ENCODE data around the gene OAF. TPM values are rescaled to one million over a fixed set of nuclear protein-coding genes. Genes with fewer than 3 reads are reported as not detected.

OAF gene
- total RNA-seq, 2 experiments from 2014 or later: 5.3 TPM

GRCh38 chr11:120197251-120197891 lies 13.5 kb upstream of the OAF start:
- DNase-seq: no peak
- Mint-ChIP-seq H3K27me3 (ENCODE audit: low read depth) (peaks cover 10% of the 10 kb centered on the region), H3K4me3 (no peak overlapping the region), H3K27ac (no peak overlapping the region), H3K36me3 (ENCODE audit: low read depth) (no peaks in the 10 kb centered on the region), H3K9me3 (ENCODE audit: insufficient read depth) (no peaks in the 10 kb centered on the region), H3K4me1 (ENCODE audit: low read depth) (no peaks in the 10 kb centered on the region)
- CTCF ChIA-PET: interaction anchor here (1.3 kb wide), 1 partner anchor 32 kb away, joined by 4 read pairs; no protein-coding TSS in a partner anchor
- POLR2A ChIA-PET: no interaction called here
- no peak for ATAC-seq

DNA sequence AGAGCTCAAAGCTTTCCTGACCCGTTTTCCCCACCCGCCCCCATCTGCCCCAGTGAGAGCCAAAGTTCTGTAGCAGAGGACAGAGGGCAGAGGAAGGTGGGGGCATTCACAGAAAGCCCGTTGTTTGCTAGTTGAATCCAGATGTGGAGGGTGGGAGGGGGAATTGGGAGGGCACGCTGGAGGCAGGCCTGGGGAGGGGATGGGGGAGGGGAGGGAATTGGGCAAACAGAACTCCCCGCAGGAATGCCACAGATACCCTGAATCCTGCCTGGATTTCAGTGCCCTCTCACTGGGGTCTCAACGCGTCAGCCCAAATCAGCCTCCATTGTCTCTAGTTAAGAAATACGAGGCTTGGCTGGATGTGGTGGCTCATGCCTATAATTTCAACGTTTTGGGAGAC lies 12.9 kb upstream of the OAF start:
- no peaks in the 10 kb centered on the region for H3K9me3 Mint-ChIP-seq (ENCODE audit: insufficient read depth)
- POLR2A ChIA-PET: no interaction called here
- H3K4me1 Mint-ChIP-seq (ENCODE audit: low read depth): no peaks in the 10 kb centered on the region
- H3K4me3 Mint-ChIP-seq: no peak overlapping the region
- DNase-seq: no peak
- no peak overlapping the region for H3K27ac Mint-ChIP-seq
- ATAC-seq: no peak
- CTCF ChIA-PET: interaction anchor here (1.3 kb wide), 1 partner anchor 32 kb away, joined by 4 read pairs; no protein-coding TSS in a partner anchor
- no peaks in the 10 kb centered on the region for H3K36me3 Mint-ChIP-seq (ENCODE audit: low read depth)
- peaks cover 10% of the 10 kb centered on the region for H3K27me3 Mint-ChIP-seq (ENCODE audit: low read depth)

GRCh38 chr11:120198403-120198786 lies 12.4 kb upstream of the OAF start:
- POLR2A ChIA-PET: no interaction called here
- ATAC-seq (no peak), DNase-seq (no peak)
- Mint-ChIP-seq H3K36me3 (ENCODE audit: low read depth) (no peaks in the 10 kb centered on the region), H3K4me3 (no peak overlapping the region), H3K27me3 (ENCODE audit: low read depth) (peaks cover 12% of the 10 kb centered on the region), H3K27ac (no peak overlapping the region), H3K4me1 (ENCODE audit: low read depth) (no peaks in the 10 kb centered on the region), H3K9me3 (ENCODE audit: insufficient read depth) (no peaks in the 10 kb centered on the region)
- CTCF ChIA-PET: no interaction called here

DNA sequence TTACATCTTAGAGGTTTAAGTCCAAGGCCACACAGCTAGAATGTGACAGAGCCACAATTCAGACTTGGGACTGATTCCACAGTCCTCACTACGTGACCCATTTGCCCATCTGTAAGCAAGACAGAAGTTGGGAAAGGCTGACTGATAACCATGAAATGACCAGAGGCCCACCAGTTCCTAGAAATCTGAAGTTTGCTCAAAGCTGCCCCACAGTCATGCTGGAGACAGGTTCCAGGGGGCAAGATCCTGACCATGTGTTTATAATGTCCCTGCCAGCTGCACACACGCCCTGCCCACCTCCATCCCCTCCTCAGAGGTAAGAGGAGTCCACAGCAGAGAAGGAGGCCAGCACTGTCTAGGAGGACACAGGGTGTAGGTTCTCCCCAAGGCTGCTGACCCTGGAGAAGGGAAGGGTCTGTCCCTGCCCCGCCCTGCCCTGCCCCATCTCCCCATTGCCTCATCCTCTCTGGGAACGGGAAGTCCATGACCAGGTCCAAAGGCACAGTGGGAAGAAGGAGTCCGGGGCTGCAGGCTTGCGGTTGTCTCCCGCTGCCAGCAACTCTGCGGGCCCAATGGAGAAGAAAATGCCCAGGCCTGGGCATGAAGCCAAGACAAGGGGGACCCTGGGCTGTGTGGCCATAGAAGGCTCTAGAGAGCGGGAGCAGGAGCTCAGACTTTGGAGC lies 11.9 kb upstream of the OAF start:
- H3K4me3 Mint-ChIP-seq: no peak overlapping the region
- POLR2A ChIA-PET: no interaction called here

GRCh38 chr11:120199613-120200012 lies 11.2 kb upstream of the OAF start:
- H3K27me3 Mint-ChIP-seq (ENCODE audit: low read depth): peaks cover 15% of the 10 kb centered on the region
- ChIA-PET CTCF (no interaction called here), POLR2A (no interaction called here)
- no peak overlapping the region for H3K27ac Mint-ChIP-seq
- ATAC-seq (no peak), DNase-seq (no peak)
- no peaks in the 10 kb centered on the region for H3K9me3 Mint-ChIP-seq (ENCODE audit: insufficient read depth)
- H3K4me1 Mint-ChIP-seq (ENCODE audit: low read depth): no peaks in the 10 kb centered on the region
- no peaks in the 10 kb centered on the region for H3K36me3 Mint-ChIP-seq (ENCODE audit: low read depth)
- no peak overlapping the region for H3K4me3 Mint-ChIP-seq

More for the DNA sequence above, 11.9 kb upstream of the OAF start:
- Mint-ChIP-seq H3K36me3 (ENCODE audit: low read depth) (no peaks in the 10 kb centered on the region), H3K27ac (no peak overlapping the region), H3K9me3 (ENCODE audit: insufficient read depth) (no peaks in the 10 kb centered on the region), H3K4me1 (ENCODE audit: low read depth) (no peaks in the 10 kb centered on the region), H3K27me3 (ENCODE audit: low read depth) (peaks cover 12% of the 10 kb centered on the region)
- ATAC-seq: no peak
- no peak for DNase-seq
- CTCF ChIA-PET: no interaction called here

DNA sequence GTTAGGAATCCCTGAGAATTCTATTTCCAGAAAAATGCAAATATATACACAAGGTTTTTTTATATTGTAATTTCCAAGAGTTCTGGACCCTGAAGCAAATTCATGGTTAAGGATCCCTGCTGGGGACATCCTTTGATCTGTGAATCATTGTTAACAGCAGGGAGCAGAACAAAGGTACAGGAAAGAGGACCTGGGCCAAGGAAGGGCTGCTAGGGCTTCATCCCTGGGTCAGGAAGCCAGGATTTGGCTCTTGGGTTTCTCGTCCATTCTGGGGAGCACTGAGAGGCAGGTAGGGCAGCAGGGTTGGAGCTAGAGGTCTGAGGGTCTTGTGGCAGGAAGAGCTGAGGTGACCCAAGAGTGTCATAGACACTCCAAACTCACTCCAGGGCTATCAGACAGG lies 10.2 kb upstream of the OAF start:
- ATAC-seq (no peak), DNase-seq (no peak)
- Mint-ChIP-seq H3K27ac (no peak overlapping the region), H3K27me3 (ENCODE audit: low read depth) (peaks cover 17% of the 10 kb centered on the region), H3K9me3 (ENCODE audit: insufficient read depth) (no peaks in the 10 kb centered on the region), H3K4me1 (ENCODE audit: low read depth) (peaks cover 4% of the 10 kb centered on the region), H3K4me3 (no peak overlapping the region), H3K36me3 (ENCODE audit: low read depth) (no peaks in the 10 kb centered on the region)
- CTCF ChIA-PET: no interaction called here
- POLR2A ChIA-PET: no interaction called here

GRCh38 chr11:120201653-120202052 lies 9.2 kb upstream of the OAF start:
- CTCF ChIA-PET: interaction anchor here (1.0 kb wide), 1 partner anchor 101 kb away, joined by 3 read pairs; no protein-coding TSS in a partner anchor
- ATAC-seq: no peak
- no peak overlapping the region for H3K27ac Mint-ChIP-seq

GRCh38 chr11:120203626-120204025 lies 7.2 kb upstream of the OAF start:
- CTCF ChIA-PET: no interaction called here

More at GRCh38 chr11:120201653-120202052, 9.2 kb upstream of the OAF start:
- Mint-ChIP-seq H3K4me1 (ENCODE audit: low read depth) (peaks cover 4% of the 10 kb centered on the region), H3K4me3 (no peak overlapping the region), H3K9me3 (ENCODE audit: insufficient read depth) (no peaks in the 10 kb centered on the region), H3K36me3 (ENCODE audit: low read depth) (no peaks in the 10 kb centered on the region), H3K27me3 (ENCODE audit: low read depth) (peaks cover 20% of the 10 kb centered on the region)
- DNase-seq: no peak
- POLR2A ChIA-PET: no interaction called here

GRCh38 chr11:120205596-120206161 lies 5.2 kb upstream of the OAF start:
- ChIA-PET POLR2A (no interaction called here), CTCF (interaction anchor here (0.8 to 2.5 kb wide), 2 partner anchors 11 to 37 kb away, joined by 3 to 6 read pairs; no protein-coding TSS in a partner anchor)
- Mint-ChIP-seq H3K9me3 (ENCODE audit: insufficient read depth) (no peaks in the 10 kb centered on the region), H3K4me3 (no peak overlapping the region), H3K27me3 (ENCODE audit: low read depth) (peaks cover 36% of the 10 kb centered on the region), H3K4me1 (ENCODE audit: low read depth) (peaks cover 14% of the 10 kb centered on the region), H3K36me3 (ENCODE audit: low read depth) (no peaks in the 10 kb centered on the region), H3K27ac (no peak overlapping the region)
- DNase-seq (no peak), ATAC-seq (no peak)

More at GRCh38 chr11:120203626-120204025, 7.2 kb upstream of the OAF start:
- H3K4me3 Mint-ChIP-seq: no peak overlapping the region
- H3K9me3 Mint-ChIP-seq (ENCODE audit: insufficient read depth): no peaks in the 10 kb centered on the region
- peaks cover 9% of the 10 kb centered on the region for H3K4me1 Mint-ChIP-seq (ENCODE audit: low read depth)
- peaks cover 33% of the 10 kb centered on the region for H3K27me3 Mint-ChIP-seq (ENCODE audit: low read depth)
- DNase-seq (no peak), ATAC-seq (no peak)
- H3K27ac Mint-ChIP-seq: no peak overlapping the region
- POLR2A ChIA-PET: no interaction called here
- no peaks in the 10 kb centered on the region for H3K36me3 Mint-ChIP-seq (ENCODE audit: low read depth)

GRCh38 chr11:120207512-120207911 lies 3.3 kb upstream of the OAF start:
- Mint-ChIP-seq H3K9me3 (ENCODE audit: insufficient read depth) (no peaks in the 10 kb centered on the region), H3K27me3 (ENCODE audit: low read depth) (peaks cover 38% of the 10 kb centered on the region), H3K27ac (no peak overlapping the region), H3K4me3 (no peak overlapping the region), H3K4me1 (ENCODE audit: low read depth) (peaks cover 21% of the 10 kb centered on the region), H3K36me3 (ENCODE audit: low read depth) (no peaks in the 10 kb centered on the region)
- CTCF ChIA-PET: interaction anchor here (2.5 kb wide), 1 partner anchor 39 kb away, joined by 6 read pairs; no protein-coding TSS in a partner anchor
- POLR2A ChIA-PET: interaction anchor here (0.6 kb wide), 1 partner anchor 51 kb away, joined by 5 read pairs; no protein-coding TSS in a partner anchor
- ATAC-seq (no peak), DNase-seq (no peak)

DNA sequence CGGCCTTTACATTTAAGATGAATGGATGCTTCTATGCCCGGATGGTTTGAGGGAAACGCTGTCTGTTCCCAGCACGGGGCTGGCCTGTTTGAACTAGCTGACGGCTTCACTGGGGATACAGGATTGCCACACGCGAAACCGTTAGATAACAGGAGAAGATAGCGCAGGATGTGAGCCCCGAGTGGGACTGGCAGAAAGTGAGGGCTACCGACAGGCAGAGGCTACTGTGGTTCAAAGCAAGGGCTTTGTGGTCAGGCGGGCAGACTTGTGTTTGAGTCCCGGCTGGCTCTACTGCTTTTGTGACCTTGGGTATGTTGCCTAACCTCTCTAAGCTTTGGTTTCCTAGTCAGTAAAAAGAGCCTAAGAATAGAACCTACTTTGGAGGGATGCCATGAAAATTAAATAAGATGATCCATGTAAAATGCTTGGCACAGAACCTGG lies 2.8 kb upstream of the OAF start:
- Mint-ChIP-seq H3K27me3 (ENCODE audit: low read depth) (peaks cover 39% of the 10 kb centered on the region), H3K4me1 (ENCODE audit: low read depth) (peaks cover 21% of the 10 kb centered on the region), H3K36me3 (ENCODE audit: low read depth) (no peaks in the 10 kb centered on the region), H3K9me3 (ENCODE audit: insufficient read depth) (no peaks in the 10 kb centered on the region), H3K4me3 (no peak overlapping the region), H3K27ac (no peak overlapping the region)
- ATAC-seq: no peak
- ChIA-PET CTCF (interaction anchor here (2.5 kb wide), 1 partner anchor 39 kb away, joined by 6 read pairs; no protein-coding TSS in a partner anchor), POLR2A (interaction anchor here (0.6 kb wide), 1 partner anchor 51 kb away, joined by 5 read pairs; no protein-coding TSS in a partner anchor)
- no peak for DNase-seq

- CTCF ChIA-PET: no interaction called here
- H3K4me1 Mint-ChIP-seq (ENCODE audit: low read depth): peaks cover 21% of the 10 kb centered on the region
- ATAC-seq: no peak
- no peaks in the 10 kb centered on the region for H3K36me3 Mint-ChIP-seq (ENCODE audit: low read depth)
- no peak overlapping the region for H3K27ac Mint-ChIP-seq
- no peak overlapping the region for H3K4me3 Mint-ChIP-seq
- no peaks in the 10 kb centered on the region for H3K9me3 Mint-ChIP-seq (ENCODE audit: insufficient read depth)
- POLR2A ChIA-PET: no interaction called here
- DNase-seq: no peak
- H3K27me3 Mint-ChIP-seq (ENCODE audit: low read depth): peaks cover 39% of the 10 kb centered on the region
Measured at GRCh38 chr11:120208777-120209176, 2.1 kb upstream of the OAF start.
